Measurements from ENCODE around the gene AFM. TPM values are rescaled to one million over a fixed set of nuclear protein-coding genes. Genes with fewer than 3 reads are reported as not detected.

Gene AFM
- total RNA-seq, 3 donors from 2014 or later, result not detected

- Histone ChIP-seq H3K36me3 (no peaks in the 10 kb centered on the region), H3K27me3 (no peaks in the 10 kb centered on the region), H3K4me1 (no peaks in the 10 kb centered on the region), H3K4me3 (no peak overlapping the region), H3K27ac (no peak overlapping the region), H3K9me3 (no peaks in the 10 kb centered on the region)
- intact Hi-C loops (cut with DNase I; ENCODE audit: low total_unique reads), result no loop called here
- TF ChIP-seq POLR2AphosphoS5 (IDR thresholded peaks at IDR 0.05) (no peak), POLR2A (IDR thresholded peaks at IDR 0.05) (no peak)
- TF ChIP-seq, protein P1, sequence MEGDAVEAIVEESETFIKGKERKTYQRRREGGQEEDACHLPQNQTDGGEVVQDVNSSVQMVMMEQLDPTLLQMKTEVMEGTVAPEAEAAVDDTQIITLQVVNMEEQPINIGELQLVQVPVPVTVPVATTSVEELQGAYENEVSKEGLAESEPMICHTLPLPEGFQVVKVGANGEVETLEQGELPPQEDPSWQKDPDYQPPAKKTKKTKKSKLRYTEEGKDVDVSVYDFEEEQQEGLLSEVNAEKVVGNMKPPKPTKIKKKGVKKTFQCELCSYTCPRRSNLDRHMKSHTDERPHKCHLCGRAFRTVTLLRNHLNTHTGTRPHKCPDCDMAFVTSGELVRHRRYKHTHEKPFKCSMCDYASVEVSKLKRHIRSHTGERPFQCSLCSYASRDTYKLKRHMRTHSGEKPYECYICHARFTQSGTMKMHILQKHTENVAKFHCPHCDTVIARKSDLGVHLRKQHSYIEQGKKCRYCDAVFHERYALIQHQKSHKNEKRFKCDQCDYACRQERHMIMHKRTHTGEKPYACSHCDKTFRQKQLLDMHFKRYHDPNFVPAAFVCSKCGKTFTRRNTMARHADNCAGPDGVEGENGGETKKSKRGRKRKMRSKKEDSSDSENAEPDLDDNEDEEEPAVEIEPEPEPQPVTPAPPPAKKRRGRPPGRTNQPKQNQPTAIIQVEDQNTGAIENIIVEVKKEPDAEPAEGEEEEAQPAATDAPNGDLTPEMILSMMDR (IDR thresholded peaks at IDR 0.05), result no peak
- DNase-seq (ENCODE audit: low spot score in 2 of 2), result no peak
These were observed 42.1 kb upstream of the AFM start for GRCh38 chr4:73439445-73439844.

GRCh38 chr4:73439991-73440390 is 41.6 kb upstream of the AFM start:
- Histone ChIP-seq H3K4me1 (no peaks in the 10 kb centered on the region), H3K4me3 (no peak overlapping the region), H3K27ac (no peak overlapping the region), H3K9me3 (no peaks in the 10 kb centered on the region), H3K36me3 (no peaks in the 10 kb centered on the region), H3K27me3 (no peaks in the 10 kb centered on the region)
- intact Hi-C loops (cut with DNase I; ENCODE audit: low total_unique reads), result no loop called here
- DNase-seq (ENCODE audit: low spot score in 2 of 2), result no peak
- TF ChIP-seq, protein P1 (IDR thresholded peaks at IDR 0.05), result no peak
- TF ChIP-seq POLR2A (IDR thresholded peaks at IDR 0.05), result no peak
- no peak for TF ChIP-seq POLR2AphosphoS5 (IDR thresholded peaks at IDR 0.05)

GRCh38 chr4:73440653-73441052 is 40.9 kb upstream of the AFM start:
- TF ChIP-seq POLR2A (IDR thresholded peaks at IDR 0.05), result no peak
- TF ChIP-seq, protein P1 (IDR thresholded peaks at IDR 0.05), result no peak
- no peak for TF ChIP-seq POLR2AphosphoS5 (IDR thresholded peaks at IDR 0.05)
- DNase-seq (ENCODE audit: low spot score in 2 of 2), result no peak
- intact Hi-C loops (cut with DNase I; ENCODE audit: low total_unique reads), result no loop called here
- Histone ChIP-seq H3K9me3 (no peaks in the 10 kb centered on the region), H3K27me3 (no peaks in the 10 kb centered on the region), H3K27ac (no peak overlapping the region), H3K4me3 (no peak overlapping the region), H3K4me1 (no peaks in the 10 kb centered on the region), H3K36me3 (no peaks in the 10 kb centered on the region)

GRCh38 chr4:73442275-73442674 is 39.3 kb upstream of the AFM start:
- no peaks in the 10 kb centered on the region for H3K9me3 ChIP-seq
- H3K4me3 ChIP-seq, result no peak overlapping the region
- DNase-seq (ENCODE audit: low spot score in 2 of 2), result no peak
- intact Hi-C loops (cut with DNase I; ENCODE audit: low total_unique reads), result no loop called here
- no peak overlapping the region for H3K27ac ChIP-seq
- no peaks in the 10 kb centered on the region for H3K4me1 ChIP-seq
- H3K27me3 ChIP-seq, result no peaks in the 10 kb centered on the region
- no peaks in the 10 kb centered on the region for H3K36me3 ChIP-seq
- TF ChIP-seq POLR2AphosphoS5 (IDR thresholded peaks at IDR 0.05) (no peak), POLR2A (IDR thresholded peaks at IDR 0.05) (no peak)
- TF ChIP-seq, protein P1 (IDR thresholded peaks at IDR 0.05), result no peak

DNA sequence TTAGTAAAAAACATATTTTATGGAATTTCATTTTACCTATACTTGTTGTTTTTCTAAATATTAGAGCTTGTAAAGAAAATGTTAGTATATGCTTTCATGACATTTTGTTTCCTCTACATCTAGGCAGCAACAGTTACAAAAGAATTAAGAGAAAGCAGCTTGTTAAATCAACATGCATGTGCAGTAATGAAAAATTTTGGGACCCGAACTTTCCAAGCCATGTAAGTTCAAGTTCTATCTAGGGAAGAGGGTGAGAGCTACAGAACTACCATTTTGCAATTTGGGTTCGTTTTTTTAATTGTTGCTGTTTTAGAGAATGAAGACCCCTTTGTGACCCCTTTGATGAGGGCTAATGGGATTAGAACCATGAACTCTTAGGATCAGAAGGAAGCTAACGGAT is 38.3 kb upstream of the AFM start:
- H3K4me3 ChIP-seq, result no peak overlapping the region
- TF ChIP-seq POLR2AphosphoS5 (IDR thresholded peaks at IDR 0.05), result no peak
- TF ChIP-seq, protein P1 (IDR thresholded peaks at IDR 0.05), result no peak
- TF ChIP-seq POLR2A (IDR thresholded peaks at IDR 0.05), result no peak
- no peaks in the 10 kb centered on the region for H3K27me3 ChIP-seq
- DNase-seq (ENCODE audit: low spot score in 2 of 2), result no peak
- intact Hi-C loops (cut with DNase I; ENCODE audit: low total_unique reads), result no loop called here
- no peaks in the 10 kb centered on the region for H3K4me1 ChIP-seq
- no peaks in the 10 kb centered on the region for H3K36me3 ChIP-seq
- H3K9me3 ChIP-seq, result no peaks in the 10 kb centered on the region
- H3K27ac ChIP-seq, result no peak overlapping the region

All from breast epithelium (tissue), 4 donors.